HG03571 (cell line): ENCODE results near the gene GPR101.
"Not testable (repeated sequence)": the region's sequence is repeated elsewhere in the genome, so short reads cannot be mapped to it uniquely, and the experiment has no call there.

Experiments used
- ATAC-seq: cut with Tn5 transposase; IDR thresholded peaks from one replicate; pipeline ENCODE4 v1.9.1; 2021; ENCODE audit not compliant: unreplicated experiment

Gene GPR101

GRCh38 chrX:137028699-137029098 lies 5.1 kb downstream of the GPR101 start:
- ATAC-seq: no peak

GRCh38 chrX:137025930-137026329 lies 7.9 kb downstream of the GPR101 start:
- ATAC-seq: no peak

GRCh38 chrX:137000236-137000635 lies 33.6 kb downstream of the GPR101 start:
- ATAC-seq: not testable (repeated sequence)

GRCh38 chrX:136999024-136999423 lies 34.8 kb downstream of the GPR101 start:
- ATAC-seq: no peak
